Right cardiac atrium (tissue), 5 donors: ENCODE data around the gene WNT16. TPM values are rescaled to one million over a fixed set of nuclear protein-coding genes. Genes with fewer than 3 reads are reported as not detected.
A peak's percentile ranks its signal among the peaks of the same experiment; 100 is the strongest.
"Not testable (repeated sequence)": the region's sequence is repeated elsewhere in the genome, so short reads cannot be mapped to it uniquely, and the experiment has no call there.

ENCODE experiments used
- ATAC-seq, 2 donors: fragments of 200-7000 bp; cut with Tn5 transposase; one replicate each; pipeline versions ENCODE4 v1.8.0 to v1.9.1; 2020; ENCODE audit warnings: moderate library complexity in 2 of 2, mild to moderate bottlenecking in 1 of 2
- DNase-seq, 3 donors: peaks; one replicate each; pipeline ENCODE4 v3.0.0-alpha.2; 2020
- H3K27ac ChIP-seq: one replicate; pipeline ENCODE4 v1.5.1; 2013; ENCODE audit warnings: mild to moderate bottlenecking, low read length, control low read depth, moderate library complexity
- H3K27me3 ChIP-seq: one replicate; pipeline ENCODE4 v1.6.1; 2013; ENCODE audit not compliant: control insufficient read depth, insufficient read depth
- H3K4me1 ChIP-seq: one replicate; pipeline ENCODE4 v1.6.1; 2013; ENCODE audit warnings: low read length; ENCODE audit not compliant: control insufficient read depth, insufficient read depth
- H3K4me3 ChIP-seq: one replicate; pipeline ENCODE4 v1.5.1; 2013; ENCODE audit warnings: low read length, control low read depth
- H3K9me3 ChIP-seq: one replicate; pipeline ENCODE4 v1.6.1; 2013; ENCODE audit warnings: low read length; ENCODE audit not compliant: control insufficient read depth
- WGBS: extraction: QIAGEN DNeasy Blood & Tissue Kit; methylation state at CpG from one replicate; pipeline ENCODE4 v1.1.7; 2013; 5-methylcytosine and 5-hydroxymethylcytosine counted together
- intact Hi-C, 4 donors: fragments of 100-400 bp; cut with DNase I; formaldehyde crosslinking; loops; one replicate each; pipeline versions ENCODE4 v1.11.0 to v1.14.0; 2022 to 2023
- long read RNA-seq, 4 donors: library from polyadenylated mRNA; unstranded; transcript quantifications; one replicate each; pipeline ENCODE4 v2.0.0, GENCODE V29; 2020 to 2021
- polyA plus RNA-seq: library from polyadenylated mRNA; stranded (reverse); fragments of 200-250 nt; gene quantifications from one replicate; pipeline ENCODE4 v1.2.3, GENCODE V29; 2013
- total RNA-seq, 4 donors: library from RNA; stranded (reverse); fragmentation: NEBNext Ultra II Directional; extraction: Animal tissue kit (Norgen Biotek cat#: 25700); gene quantifications; one replicate each; pipeline ENCODE4 v1.2.1, GENCODE V29; 2021
- donor health status: healthy with polysubstance abuse.
- donor health status: DM: no; HTN: yes; CAD: no.
- donor health status: DM: no; HTN: no; CAD: no.
- donor health status: DM: no; HTN: yes; CAD: no; lungs with severe emphysema.
- donor health status: DM: yes; HTN: yes; CAD: no.

Gene WNT16, protein sequence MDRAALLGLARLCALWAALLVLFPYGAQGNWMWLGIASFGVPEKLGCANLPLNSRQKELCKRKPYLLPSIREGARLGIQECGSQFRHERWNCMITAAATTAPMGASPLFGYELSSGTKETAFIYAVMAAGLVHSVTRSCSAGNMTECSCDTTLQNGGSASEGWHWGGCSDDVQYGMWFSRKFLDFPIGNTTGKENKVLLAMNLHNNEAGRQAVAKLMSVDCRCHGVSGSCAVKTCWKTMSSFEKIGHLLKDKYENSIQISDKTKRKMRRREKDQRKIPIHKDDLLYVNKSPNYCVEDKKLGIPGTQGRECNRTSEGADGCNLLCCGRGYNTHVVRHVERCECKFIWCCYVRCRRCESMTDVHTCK
- total RNA-seq: not detected
- not detected for polyA plus RNA-seq
- long read RNA-seq, donor 1: 0 reads
- long read RNA-seq, donor 2: 0 reads
- long read RNA-seq, donor 3: 0 reads
- long read RNA-seq, donor 4: 0 reads

DNA sequence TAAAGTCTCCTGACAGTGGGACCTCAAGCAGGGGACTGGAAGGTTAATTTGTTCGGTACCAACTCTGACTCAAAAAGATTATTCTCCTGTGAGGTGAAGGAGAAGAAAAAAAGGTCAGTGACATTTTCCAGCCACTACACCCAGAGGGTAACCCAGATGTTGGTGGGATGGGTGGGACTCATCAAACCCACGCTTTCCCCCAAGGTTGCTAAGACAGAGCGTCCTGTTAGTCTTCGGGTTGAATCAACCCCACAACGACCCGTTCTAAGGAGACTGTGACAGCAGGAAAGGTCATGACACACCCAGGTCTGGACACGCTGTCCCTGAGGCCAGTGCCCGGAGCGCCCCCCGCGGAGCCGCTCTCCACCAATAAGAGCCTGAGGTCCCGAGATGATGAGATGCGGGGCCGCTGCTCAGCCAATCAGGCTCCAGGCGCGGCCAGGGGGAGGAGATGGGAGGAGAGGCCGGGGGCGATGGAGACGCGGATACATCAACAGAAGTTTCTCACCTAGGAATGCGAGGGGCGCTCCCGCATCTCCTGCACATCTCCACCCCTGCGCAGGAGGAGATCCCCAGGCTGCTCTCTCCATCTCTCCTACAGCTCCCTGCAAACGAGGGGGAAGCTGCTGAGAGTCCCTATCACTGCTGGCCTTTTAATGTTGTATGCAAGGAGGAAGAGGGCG lies at the start of gene WNT16:
WNT16 (plus strand) TSS at position 493 of the 683 bp plus-strand sequence. CDS start 293 bp downstream, outside the sequence.
- Histone ChIP-seq H3K27ac (no peak within 1 kb of the TSS), H3K27me3 (no peaks in the 10 kb centered on the region), H3K9me3 (no peaks in the 10 kb centered on the region), H3K4me3 (peak within 1 kb of the TSS; percentile 49), H3K4me1 (peaks cover 2% of the 10 kb centered on the region)
- ATAC-seq: peak; percentile 36 to 53
- intact Hi-C loops: no loop called here
- WGBS: 14% methylated on average over 27 of the region's 27 CpGs
- DNase-seq: peak; percentile 17 to 27 (median 25)

DNA sequence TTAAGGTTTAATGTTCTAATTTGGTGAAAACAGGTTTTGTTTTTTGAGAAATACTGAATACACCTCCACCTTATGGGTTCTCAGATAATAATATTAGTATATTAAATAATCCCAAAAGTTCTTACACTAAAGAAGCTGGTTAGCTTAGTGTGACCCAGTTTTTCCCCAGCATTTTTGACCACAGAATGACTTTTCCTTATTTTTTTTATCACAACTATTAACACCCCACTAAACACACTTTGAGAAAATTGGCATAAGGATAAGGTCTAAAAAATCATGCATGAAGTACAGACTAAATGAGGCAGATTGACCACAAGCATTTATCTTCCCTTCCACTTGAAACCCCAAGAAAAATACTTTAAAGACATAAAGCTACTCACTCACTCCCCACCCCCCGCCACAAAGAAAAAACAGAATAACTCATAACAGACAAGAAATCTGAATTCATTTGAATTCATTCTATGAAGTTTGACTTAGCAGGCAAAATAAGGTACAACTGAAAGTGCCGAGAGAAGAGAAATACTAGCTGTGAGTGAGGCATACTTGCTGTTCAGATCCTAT lies 49.7 kb upstream of the WNT16 start:
- ATAC-seq: no peak

DNA sequence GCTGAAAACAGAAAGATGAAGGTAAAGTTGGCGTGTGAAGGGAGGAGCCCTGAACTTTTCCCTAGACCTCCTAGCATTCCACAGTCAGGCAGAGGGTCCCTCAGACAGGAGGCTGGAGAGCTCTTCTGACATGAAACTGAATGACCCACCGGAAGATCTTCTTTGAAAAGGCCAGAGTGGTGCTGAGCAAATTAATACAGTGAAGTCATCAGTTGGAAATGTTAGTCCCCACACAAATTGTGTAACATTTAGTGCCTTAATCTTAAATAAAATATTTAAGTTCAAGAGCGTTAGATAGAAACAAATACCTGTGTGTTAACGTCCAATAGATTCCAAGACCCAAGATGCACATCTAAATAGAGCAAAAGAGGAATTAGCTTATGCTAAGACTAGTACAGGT lies 49.0 kb upstream of the WNT16 start:
- ATAC-seq (no peak), DNase-seq (no peak)
- no peaks in the 10 kb centered on the region for H3K9me3 ChIP-seq
- WGBS: 88% methylated on average over 4 of the region's 4 CpGs
- intact Hi-C loops: no loop called here
- no peaks in the 10 kb centered on the region for H3K27me3 ChIP-seq
- H3K4me1 ChIP-seq: no peaks in the 10 kb centered on the region
- H3K27ac ChIP-seq: no peak overlapping the region
- H3K4me3 ChIP-seq: no peak overlapping the region

More for the DNA sequence above, 49.7 kb upstream of the WNT16 start:
- no peak for DNase-seq
- Histone ChIP-seq H3K4me3 (no peak overlapping the region), H3K9me3 (no peaks in the 10 kb centered on the region), H3K27ac (no peak overlapping the region), H3K27me3 (no peaks in the 10 kb centered on the region), H3K4me1 (no peaks in the 10 kb centered on the region)
- intact Hi-C loops: no loop called here
- WGBS: 85% methylated on average over 2 of the region's 2 CpGs

DNA sequence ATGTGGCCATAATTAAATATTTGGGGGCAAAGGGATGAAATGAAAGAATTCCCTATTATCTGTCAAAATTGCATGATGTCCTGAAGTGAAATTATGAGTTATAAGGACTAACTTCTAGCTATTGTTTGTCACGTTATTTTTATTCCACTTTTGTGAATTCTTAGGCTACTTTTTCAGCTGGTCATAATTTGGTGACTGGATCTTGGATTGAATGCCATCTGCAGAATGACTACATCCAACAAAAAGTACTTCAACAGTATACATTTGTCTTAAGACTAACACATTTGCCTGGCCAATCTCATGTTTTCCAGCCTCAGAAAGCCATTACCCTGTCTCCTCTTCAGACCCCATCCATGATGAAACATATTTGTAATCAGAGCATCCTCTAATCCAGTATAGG lies 48.1 kb upstream of the WNT16 start:
- WGBS: 90% methylated on average over 1 of the region's 1 CpG
- H3K27ac ChIP-seq: no peak overlapping the region
- H3K9me3 ChIP-seq: no peaks in the 10 kb centered on the region
- ATAC-seq (no peak), DNase-seq (no peak)
- no peaks in the 10 kb centered on the region for H3K27me3 ChIP-seq
- no peaks in the 10 kb centered on the region for H3K4me1 ChIP-seq
- intact Hi-C loops: no loop called here
- H3K4me3 ChIP-seq: no peak overlapping the region

DNA sequence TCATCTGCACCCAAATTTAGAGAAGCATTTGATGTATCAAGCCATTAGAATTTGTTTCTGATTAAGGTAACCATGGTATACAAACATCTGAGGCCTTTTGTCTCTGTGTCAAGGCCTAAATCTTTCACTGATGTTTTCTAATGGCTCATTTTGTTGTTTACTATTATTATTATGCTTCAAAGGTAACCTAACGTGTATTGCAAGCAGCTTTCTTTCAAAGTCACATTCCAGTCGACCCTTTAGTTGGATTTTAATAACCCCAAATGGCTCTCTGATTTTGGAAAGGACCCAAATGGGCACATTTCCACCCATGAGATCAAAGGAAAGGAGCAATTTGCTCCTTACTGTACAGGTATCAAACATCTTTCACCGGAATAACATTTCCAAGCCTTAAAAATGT lies 46.7 kb upstream of the WNT16 start:
- Histone ChIP-seq H3K4me3 (no peak overlapping the region), H3K9me3 (no peaks in the 10 kb centered on the region), H3K27me3 (no peaks in the 10 kb centered on the region), H3K4me1 (no peaks in the 10 kb centered on the region), H3K27ac (no peak overlapping the region)
- ATAC-seq: no peak
- WGBS: 78% methylated on average over 3 of the region's 3 CpGs
- DNase-seq: no peak
- intact Hi-C loops: no loop called here

DNA sequence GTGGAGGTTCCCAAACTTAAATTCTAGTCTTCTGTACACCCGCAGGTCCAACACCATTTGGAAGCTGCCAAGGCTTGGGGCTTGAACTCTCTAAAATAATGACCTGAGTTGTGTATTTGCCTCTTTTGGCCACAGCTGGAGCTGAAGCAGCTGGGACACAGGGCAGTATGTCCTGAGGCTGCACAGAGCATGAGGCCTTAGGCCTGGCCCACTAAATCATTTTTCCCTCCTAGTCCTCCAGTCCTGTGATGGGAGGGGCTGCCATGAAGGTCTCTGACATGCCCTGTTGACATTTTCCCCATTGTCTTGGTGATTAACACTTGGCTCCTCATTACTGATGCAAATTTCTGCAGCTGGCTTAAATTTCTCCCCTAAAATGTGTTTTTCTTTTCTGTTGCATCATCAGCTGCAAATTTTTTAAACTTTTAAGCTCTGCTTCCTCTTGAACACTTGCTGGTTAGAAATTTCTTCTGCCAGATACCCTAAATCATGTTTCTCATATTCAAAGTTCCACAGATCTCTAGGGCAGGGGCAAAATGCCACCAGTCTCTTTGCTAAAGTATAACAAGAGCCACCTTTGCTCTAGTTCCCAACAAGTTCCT lies 43.6 kb upstream of the WNT16 start:
- intact Hi-C loops: no loop called here
- Histone ChIP-seq H3K27ac (no peak overlapping the region), H3K4me1 (no peaks in the 10 kb centered on the region), H3K27me3 (no peaks in the 10 kb centered on the region), H3K4me3 (no peak overlapping the region), H3K9me3 (no peaks in the 10 kb centered on the region)
- ATAC-seq: no peak
- no peak for DNase-seq
- WGBS: 94% methylated on average over 1 of the region's 1 CpG

DNA sequence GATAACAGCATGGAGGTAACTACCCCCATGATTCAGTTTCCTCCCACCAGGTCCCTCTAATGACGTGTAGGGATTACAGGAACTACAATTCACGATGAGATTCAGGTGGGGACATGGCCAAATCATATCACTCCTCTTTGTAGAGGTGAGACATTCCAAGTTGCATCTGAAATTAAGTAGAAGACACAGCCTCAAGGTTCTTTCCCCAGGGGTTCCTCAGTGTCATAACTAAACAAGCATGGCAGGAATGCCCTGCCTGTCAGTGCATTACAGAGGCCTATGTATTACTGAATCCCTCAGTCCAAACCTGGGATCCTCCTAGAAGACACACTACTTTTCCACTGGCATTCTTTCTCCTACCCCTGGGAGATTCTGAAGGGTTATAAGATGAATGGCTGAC lies 42.6 kb upstream of the WNT16 start:
- Histone ChIP-seq H3K27me3 (no peaks in the 10 kb centered on the region), H3K27ac (no peak overlapping the region), H3K9me3 (no peaks in the 10 kb centered on the region), H3K4me3 (no peak overlapping the region), H3K4me1 (no peaks in the 10 kb centered on the region)
- intact Hi-C loops: no loop called here
- WGBS: 90% methylated on average over 2 of the region's 2 CpGs
- DNase-seq: no peak
- ATAC-seq: no peak

DNA sequence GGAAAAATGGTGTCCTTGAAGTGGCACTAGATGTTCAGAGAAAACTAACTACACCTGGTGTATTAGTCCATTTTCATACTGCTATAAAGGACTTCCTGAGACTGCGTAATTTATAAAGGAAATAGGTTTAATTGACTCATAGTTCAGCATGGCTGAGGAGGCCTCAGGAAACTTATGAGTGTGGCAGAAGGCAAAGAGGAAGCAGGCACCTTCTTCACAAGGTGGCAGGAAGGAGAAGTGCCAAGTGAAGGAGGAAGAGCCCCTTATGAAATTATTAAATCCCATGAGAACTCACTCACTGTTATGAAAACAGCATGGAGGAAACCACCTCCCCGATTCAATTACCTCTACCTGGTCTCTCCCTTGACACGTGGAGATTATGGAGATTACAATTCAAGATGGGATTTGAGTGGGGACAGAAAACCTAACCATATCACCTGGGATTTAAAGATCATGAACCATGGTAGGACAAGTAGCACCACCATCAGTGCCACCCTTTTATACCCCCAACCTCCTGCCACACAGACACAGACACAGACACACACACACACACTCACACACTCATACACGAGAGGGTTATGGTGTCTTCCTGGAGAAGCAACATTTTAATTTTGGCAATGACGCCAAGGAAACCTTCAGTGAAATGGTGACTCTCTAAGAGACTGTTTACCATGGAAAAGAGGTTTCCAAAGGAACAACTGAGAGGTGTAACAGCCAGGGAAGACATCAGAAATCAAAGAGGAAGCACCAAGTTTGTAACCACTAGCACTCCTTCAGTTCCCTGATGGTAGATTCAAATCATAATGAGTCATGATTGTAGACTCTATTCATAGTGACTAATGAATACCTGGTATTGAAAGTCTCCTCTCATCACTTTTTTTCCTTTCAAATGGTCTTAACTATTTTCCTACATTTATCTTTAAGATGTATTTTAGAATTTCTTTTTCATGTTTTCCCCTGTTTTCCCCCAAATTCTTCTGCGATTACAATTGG lies 41.8 kb upstream of the WNT16 start:
- intact Hi-C loops: no loop called here
- 80% methylated on average over 6 of the region's 6 CpGs for WGBS
- ATAC-seq: no peak

DNA sequence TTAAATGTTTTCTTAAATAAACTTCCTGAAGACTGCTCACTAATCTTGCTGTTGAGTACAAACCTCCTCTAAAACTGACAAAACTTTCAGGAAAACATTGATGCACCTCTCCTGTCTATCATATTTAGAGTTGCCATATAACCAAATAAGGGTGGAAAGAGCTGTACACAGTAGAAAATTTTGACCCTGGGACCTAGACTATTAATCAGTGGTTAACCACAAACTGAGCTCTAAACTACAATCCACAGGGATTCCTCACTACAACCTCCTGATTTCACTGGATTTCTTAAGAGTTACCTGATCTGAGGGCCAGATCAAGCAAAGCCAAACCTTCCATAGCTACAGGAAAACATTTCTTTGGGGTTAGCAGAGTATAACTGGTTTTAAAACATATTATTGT lies 39.9 kb upstream of the WNT16 start:
- ATAC-seq (no peak), DNase-seq (no peak)
- no peaks in the 10 kb centered on the region for H3K27me3 ChIP-seq
- no peak overlapping the region for H3K27ac ChIP-seq
- no peak overlapping the region for H3K4me3 ChIP-seq
- no peaks in the 10 kb centered on the region for H3K9me3 ChIP-seq
- intact Hi-C loops: no loop called here
- H3K4me1 ChIP-seq: no peaks in the 10 kb centered on the region

More for the DNA sequence above, 41.8 kb upstream of the WNT16 start:
- H3K4me1 ChIP-seq: no peaks in the 10 kb centered on the region
- DNase-seq: no peak
- no peaks in the 10 kb centered on the region for H3K9me3 ChIP-seq
- no peaks in the 10 kb centered on the region for H3K27me3 ChIP-seq
- no peak overlapping the region for H3K27ac ChIP-seq
- no peak overlapping the region for H3K4me3 ChIP-seq

DNA sequence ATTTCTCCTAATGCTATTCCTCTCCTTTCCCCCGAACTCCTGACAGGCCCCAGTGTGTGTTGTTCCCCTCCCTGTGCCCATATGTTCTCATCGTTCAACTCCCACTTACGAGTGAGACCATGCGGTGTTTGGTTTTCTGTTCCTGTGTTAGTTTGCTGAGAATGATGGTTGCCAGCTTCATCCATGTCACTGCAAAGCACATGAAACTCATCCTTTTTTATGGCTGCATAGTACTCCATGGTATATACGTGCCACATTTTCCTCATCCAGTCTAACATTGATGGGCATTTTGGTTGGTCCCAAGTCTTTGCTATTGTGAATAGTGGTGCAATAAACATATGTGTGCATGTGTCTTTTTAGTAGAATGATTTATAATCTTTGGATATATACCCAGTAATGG lies 38.9 kb upstream of the WNT16 start:
- intact Hi-C loops, H3K27me3 ChIP-seq, H3K9me3 ChIP-seq, H3K4me1 ChIP-seq, H3K27ac ChIP-seq, DNase-seq, H3K4me3 ChIP-seq, ATAC-seq: not testable (repeated sequence)
- WGBS: 94% methylated on average over 5 of the region's 5 CpGs
